Stimulated activated naive CD8-positive, alpha-beta T cell treated with anti-CD3 and anti-CD28 coated beads, Interleukin-15, Interleukin-2, amounts not matched to agents 100 U/mL and 50 U/mL, for 24 hours (primary cell): ENCODE data around the gene CFAP70.
"Not testable (repeated sequence)": the region's sequence is repeated elsewhere in the genome, so short reads cannot be mapped to it uniquely, and the experiment has no call there.

Experiments
- ATAC-seq: fragments of 150-1000 bp; cut with Tn5 transposase; one replicate; pipeline ENCODE4 v1.10.0; 2021
- DNase-seq: peaks from one replicate; pipeline ENCODE4 v3.0.0; 2021

Gene CFAP70

DNA sequence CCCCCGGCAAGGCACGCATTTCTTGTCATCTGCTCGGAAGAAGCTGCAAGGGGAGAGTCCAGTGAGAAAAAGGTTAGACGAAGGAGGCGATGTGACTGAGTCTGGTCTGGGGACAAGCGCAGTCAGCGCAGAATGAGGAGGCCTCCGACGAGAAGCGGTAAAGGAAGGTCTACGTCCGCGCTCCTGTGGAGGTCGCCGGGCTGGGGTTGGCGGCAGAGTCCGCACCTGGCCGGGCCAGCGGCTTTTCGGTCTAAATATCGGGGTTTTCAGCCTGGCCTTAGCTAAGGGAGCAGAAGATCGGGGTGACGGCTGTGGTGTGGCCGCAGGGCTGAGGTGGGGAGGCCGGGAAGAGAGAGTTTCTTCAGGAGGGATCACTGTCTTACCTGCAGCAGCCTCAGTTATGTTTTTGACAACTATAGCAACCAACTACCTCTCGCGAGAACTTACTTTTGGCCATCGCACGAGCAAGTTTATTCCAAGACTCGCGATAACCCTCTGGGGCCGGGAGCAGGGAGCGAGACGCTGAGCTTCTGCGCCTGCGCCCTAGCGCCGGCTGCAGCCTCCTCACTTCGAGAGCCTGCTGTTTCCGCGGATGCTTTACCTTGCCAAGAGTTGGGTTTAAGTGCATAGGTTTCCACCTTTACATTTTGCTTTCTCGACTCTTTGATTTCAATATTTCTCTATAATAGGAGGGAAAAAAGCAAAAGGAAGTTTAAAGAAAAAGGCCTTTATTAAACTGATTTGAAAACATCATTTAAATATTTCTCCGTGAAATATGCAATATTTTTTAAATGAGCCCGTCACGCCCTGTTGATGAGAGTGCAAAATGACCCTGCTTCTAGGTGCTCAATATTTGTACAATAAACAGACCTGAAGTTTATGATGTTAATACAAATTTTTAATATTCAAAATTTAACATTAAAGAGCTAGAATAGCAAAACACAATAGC, at the start of gene CFAP70:
CFAP70 (minus strand) TSS at position 534 of the 949 bp plus-strand sequence. CDS start 4,068 bp downstream, outside the sequence.
- peak; percentile 90 for DNase-seq
- ATAC-seq = peak; percentile 98

DNA sequence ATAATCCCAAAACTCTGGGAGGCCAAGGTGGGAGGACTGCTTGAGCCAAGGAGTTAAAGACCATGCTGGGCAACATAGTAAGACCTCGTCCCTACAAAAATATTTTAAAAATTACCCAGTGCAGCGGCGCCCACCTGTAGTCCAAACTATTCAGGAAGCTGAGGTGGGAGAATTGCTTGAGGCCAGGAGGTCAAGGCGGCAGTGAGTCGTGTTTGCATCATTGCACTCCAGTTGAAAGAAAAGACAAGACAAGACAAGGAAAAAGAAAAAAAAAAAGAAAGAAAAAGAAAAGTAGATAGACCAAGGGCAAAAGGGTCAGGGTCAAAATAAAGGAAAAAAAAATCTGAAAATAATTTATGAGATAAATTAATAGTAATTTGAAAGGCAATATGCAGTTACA, 49.4 kb upstream of the CFAP70 start:
- DNase-seq (no peak), ATAC-seq (no peak)

DNA sequence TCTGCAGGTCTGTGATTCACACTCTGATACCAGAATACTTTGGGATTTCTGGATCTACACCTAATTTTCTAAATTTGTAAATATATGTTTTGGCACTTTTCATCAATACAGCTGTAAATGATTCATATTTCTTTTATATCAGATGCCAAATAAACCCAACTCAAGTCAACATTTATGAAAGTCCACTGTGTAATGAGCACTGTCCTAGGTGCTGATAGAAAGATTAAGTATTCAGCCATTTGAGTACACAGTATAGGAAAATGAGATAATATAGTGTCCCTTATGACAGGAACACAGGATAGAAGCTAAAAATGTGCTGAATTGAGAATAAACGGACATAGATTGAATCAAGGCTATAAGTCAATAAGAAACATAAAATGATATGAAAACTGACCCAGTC, 48.8 kb upstream of the CFAP70 start:
- DNase-seq (no peak), ATAC-seq (no peak)

DNA sequence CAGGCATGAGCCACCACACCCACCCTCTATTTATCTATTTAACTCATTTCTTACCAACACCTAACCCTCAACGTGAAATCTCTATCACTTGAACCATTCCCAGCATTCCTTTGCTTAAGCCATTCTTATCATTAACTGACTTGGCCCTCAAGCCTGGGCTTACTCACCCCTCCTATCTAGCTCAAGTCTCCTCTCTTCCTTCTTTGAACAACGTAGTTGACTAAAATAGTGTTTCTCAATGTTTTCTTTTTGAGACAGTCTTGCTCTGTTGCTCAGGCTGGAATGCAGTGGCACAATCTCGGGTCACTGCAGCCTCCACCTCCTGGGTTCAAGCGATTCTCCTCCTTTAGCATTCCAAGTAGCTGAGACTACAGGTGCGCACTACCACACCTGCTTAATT, 48.2 kb upstream of the CFAP70 start:
- DNase-seq (no peak), ATAC-seq (no peak)

DNA sequence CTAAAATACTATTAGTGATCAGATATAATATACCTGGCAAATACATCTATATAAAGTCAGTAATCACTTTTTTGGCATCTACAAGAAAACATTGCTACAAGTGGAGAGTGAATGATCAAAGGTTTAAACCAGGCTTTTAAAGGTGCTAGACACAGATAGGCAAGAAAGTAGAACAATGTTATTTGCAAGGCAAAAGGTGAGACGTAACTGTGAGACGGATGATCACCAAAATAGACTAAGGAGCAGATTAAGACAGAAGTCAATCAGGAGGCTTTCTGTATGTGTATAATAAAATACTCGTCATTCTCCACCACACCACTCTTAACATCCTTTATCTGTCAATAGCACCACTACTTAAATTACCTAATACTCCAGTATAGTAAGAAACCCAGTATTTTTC, 46.9 kb upstream of the CFAP70 start:
- no peak for ATAC-seq

DNA sequence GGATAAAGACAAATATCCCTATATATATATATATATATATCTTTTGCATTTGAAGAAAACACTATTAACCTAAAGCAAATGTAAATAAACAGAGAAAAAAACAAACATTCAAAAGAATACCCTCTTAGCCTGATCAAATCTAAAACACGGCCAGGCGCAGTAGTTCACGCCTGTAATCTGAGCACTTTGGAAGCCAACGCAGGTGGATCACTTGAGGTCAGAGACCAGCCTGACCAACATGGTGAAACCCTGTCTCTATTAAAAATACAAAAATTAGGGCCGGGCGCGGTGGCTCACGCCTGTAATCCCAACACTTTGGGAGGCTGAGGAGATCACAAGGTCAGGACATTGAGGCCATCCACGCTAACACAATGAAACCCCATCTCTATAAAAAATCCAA, 46.0 kb upstream of the CFAP70 start:
- no peak for DNase-seq
- no peak for ATAC-seq

More for the DNA sequence above, 46.9 kb upstream of the CFAP70 start:
- no peak for DNase-seq

DNA sequence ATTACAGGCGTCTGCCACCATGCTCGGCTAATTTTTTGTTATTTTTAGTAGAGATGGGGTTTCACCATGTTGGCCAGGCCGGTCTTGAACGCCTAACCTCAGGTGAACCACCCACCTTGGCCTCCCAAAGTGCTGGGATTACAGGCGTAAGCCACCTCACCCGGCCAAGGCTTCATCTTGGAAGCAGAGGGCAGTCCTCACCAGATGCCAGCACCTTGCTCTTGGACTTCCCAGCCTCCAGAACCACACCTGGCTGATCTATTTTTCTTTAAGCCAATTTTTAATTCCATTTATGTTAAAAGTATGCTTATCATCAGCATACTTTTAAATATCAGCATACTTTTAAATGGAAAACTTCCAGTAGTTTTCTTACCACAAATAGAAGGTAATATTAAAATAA, 43.0 kb upstream of the CFAP70 start:
- DNase-seq (no peak), ATAC-seq (no peak)

DNA sequence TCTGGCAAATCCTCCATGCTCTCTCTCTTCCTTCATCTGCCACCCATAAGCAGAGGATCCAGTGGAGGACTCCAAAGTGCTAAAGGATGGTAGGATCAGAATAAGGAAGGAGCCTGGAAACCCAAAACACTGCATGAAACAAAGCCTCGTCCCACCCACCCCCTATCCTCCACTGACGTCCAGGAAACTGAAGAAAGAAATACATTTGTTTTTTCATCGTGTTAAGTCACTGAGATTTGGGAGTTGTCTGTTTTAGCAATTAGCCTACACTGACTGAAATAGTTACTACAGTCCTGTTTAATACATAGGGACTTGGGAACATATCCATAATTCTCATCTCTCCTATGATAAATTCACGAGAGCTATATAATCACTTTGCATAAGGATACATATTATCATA, 40.4 kb upstream of the CFAP70 start:
- DNase-seq (no peak), ATAC-seq (no peak)

DNA sequence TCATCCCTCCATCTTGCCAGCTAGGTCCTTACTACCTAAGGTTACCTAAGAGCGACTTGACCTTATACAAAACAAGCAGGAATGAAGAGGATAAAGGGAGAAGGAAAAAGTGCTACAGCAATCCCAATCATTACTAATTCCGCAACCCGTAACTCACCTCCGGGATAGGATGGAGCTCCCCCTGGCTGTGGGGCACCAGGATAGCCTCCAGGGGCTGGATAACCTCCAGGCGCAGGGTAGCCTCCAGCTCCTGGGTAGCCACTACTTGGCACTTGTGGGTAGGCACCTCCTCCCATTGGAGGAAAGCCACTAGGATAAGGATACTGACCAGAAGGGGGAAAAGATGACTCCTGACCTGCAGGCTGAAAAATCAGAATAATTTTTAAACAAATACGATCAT, 39.4 kb upstream of the CFAP70 start:
- ATAC-seq (no peak), DNase-seq (no peak)

DNA sequence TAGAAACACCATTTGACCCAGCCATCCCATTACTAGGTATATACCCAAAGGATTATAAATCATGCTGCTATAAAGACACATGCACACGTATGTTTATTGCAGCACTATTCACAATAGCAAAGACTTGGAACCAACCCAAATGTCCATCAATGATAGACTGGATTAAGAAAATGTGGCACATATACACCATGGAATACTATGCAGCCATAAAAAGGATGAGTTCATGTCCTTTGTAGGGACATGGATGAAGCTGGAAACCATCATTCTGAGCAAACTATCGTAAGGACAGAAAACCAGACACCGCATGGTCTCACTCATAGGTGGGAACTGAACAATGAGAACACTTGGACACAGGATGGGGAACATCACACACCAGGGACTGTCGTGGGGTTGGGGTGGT, 35.7 kb upstream of the CFAP70 start:
- not testable (repeated sequence) for ATAC-seq, DNase-seq

DNA sequence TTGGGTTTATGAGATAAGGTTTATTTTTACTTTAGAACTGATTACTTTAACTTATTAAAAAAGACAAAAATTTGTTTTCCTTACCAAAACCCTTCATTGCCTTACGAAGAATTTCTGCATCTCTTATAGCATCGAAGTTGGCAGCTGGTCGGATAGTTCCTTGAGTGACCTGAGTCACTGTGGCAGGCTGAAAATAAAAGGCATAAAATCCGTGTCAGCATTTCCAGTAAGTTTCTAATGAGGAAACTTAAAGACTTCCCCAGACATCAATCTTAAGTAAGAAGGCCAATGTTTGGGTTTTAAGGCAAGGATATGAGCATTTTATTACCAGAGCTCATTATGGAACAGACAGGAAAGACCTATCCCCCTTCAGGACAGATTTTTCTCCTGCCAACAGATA, 29.6 kb upstream of the CFAP70 start:
- no peak for ATAC-seq
- no peak for DNase-seq

DNA sequence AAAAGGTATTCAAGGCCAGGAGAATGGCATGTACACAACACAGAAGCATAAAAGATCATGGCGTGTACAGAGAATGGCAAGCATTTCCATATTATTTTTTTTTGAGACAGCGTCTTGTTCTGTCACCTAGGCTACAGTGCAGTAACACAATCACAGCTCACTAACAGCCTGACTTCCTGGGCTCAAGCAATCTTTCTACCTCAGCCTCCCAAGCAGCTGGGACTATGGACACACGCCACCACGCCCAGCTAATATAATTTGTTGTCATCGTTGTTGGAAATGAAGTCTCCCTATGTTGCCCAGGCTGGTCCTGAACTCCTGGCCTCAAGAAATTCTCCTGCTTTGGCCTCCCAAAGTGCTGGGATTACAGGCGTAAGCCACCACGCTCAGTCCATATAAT, 27.9 kb upstream of the CFAP70 start:
- DNase-seq = no peak
- ATAC-seq = no peak

DNA sequence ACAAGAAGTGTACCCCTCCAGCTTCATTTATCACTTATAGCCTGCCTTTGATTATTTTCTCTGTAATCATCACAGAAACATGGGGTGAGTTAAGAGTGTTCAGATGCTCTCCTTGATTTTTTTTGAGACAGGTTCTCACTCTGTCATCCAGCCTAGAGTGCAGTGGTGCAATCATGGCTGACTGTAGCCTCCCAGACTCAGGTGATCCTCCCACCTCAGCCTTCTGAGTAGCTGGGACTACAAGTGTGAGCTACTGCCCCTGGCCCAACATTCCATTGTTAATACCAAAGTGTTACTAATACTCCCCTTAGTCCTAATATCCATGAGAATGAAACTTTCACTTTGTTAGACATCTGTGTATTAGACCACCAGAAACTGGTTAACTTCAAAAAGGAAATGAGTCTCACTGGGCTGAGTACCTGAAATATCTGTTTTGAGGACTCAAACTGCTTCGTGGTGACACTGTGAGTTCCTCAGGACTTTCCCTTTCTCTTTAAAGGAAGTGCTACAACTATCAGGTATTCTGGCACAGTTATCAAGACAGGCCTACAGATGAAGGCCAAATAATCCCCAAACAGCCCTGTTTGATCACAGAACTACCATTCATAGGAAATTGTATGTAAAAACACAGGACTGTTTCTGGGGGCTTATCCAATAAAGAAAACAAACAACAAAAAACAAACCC, 20.5 kb upstream of the CFAP70 start:
- ATAC-seq = peak; percentile 36
- DNase-seq = no peak

DNA sequence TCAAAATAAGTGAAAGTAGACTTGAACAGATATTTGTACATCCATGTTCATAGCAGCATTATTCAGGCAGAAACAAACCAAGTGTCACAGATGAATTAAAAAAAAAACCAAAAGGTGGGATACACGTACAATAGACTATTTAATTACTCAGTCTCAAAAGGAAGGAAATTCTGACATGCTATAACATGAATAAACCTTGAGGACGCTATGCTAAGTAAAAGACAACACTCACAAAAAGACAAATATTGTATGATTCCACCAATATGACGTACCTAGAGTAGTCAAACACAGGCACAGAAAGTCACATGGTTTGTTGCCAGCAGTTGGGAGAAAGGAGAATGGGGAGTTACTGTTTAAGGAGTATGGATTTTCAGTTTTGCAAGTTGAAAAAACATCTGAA, 18.0 kb upstream of the CFAP70 start:
- DNase-seq (no peak), ATAC-seq (no peak)

DNA sequence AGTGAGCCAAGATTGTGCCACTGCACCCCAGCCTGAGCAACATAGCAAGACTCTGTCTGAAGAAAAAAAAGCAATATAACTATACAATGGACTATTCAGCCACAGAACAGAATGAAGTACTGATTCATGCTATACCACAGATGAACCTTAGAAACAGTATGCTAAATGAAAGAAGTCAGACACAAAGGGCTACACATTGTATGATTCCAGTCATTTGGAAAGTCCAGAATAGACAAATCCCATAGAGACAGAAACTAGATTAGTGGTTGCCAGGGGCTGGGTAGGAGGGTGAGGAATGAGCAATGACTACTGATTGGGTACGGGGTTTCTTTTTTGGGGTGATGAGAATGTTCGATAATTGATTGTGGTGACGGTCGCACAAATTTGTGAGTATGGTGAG, 9.6 kb upstream of the CFAP70 start:
- DNase-seq (no peak), ATAC-seq (peak; percentile 73)

DNA sequence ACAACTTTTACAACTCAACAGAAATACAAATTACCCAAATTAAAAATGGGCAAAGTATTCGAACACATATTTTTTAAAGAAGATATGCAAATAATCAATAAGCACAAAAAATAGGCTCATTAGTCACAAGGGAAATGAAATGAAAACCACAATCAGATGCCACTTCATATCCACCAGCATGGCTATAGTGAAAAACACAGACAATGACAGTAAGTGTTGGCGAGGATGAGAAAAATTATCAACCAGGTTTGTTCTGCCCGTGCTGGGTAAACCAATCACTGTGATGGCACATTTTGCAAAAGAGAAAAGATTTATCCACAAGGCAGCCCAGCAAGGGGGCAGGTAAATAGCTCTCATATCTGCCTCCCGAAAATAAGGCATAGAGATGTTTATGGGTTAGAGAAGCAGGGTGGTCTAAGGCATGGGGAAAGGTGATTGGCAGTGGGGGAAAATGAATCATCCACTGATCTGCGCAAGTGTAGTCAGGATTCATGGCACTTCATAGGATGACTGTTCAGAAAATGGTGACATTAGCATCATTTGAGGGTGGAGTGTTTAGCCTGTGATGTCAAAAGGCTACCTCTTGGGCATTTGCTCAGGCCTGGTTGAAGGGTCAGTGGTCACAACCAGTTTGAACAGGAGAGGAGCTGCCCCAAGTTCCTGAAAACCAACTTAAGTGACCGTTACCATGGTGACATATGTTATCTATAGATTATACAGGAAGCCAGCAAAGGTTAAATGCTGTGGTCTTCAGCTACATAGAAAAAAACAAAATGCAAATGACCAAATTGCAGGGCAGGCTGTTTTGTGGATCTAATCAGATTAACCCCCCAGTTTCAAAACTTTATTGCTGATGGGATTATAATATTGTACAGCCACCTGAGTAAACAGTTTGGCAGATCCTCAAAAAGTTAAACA, 8.0 kb upstream of the CFAP70 start:
- ATAC-seq (peak; percentile 36), DNase-seq (no peak)

DNA sequence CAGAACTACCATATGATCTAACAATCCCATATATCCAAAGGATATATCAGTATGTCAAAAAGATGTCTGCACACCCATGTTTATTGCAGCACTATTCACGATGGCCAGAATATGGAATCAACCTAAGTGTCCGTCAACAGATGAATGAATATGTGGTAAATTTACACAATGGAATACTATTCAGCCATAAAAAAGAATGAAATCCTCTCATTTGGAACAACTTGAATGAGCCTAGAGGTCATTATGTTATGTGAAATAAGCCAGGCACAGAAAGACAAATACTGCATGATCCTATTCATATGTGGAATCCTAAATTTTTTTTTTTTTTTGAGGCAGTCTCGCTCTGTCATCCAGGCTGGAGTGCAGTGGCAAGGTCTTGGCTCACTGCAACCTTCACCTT, 6.3 kb upstream of the CFAP70 start:
- DNase-seq = no peak
- no peak for ATAC-seq

DNA sequence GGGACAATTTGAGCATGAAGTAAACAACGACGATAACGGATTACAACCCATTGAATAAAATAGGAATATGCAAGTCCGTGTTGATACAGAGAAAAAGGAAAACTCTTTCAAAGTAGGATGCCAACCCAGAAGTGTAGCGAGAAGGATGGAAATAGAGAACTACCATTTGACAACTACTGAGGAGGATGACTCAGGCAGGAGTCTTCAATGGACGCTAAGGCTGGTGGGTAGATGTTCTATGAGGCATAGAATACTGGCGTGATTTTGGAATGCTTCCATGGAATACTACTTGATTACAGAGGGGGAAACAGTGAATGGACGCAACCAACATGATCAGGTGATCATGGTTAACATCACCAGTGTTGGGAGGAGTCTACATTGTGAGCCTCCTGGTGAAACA, 828 bp upstream of the CFAP70 start:
- DNase-seq = no peak
- ATAC-seq = no peak

DNA sequence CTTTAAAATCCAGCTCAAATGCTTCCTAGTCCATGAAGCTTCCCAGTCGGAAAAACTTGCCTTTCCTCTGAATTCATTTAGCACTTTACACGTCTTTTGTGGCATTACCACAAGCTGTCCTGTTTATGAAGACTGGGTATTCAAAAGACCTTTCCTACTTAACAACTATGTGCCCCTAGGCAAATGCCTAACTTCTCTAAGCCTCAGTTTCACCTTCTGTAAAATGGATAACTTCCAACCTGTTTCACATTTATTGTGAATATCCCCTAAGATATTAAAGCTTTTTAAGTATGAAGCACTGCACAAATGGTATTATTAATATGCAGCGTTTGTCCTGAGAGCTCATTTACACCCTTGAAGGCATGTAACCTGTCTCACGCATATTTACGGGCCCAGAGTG, 843 bp downstream of the CFAP70 start:
- DNase-seq (no peak), ATAC-seq (no peak)

DNA sequence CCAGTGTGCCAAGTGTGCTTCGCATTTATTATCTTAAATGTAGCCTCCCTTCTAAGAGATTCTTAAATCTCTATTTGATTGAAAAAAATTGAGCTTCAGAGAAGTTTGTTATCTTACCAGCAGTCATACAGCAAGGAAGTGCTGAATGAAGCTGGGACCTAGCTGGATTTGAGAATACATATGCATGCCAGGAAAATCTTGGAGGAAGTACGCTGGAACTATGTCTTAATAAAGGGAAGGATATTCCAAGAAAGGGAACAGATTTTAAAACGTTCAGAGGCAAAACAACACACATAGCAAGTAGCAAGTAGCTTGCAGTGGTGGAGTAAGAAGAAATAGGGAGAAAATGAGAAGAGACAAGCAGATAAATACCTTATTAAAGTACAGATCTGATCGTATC, 1.5 kb downstream of the CFAP70 start:
- DNase-seq (no peak), ATAC-seq (no peak)

DNA sequence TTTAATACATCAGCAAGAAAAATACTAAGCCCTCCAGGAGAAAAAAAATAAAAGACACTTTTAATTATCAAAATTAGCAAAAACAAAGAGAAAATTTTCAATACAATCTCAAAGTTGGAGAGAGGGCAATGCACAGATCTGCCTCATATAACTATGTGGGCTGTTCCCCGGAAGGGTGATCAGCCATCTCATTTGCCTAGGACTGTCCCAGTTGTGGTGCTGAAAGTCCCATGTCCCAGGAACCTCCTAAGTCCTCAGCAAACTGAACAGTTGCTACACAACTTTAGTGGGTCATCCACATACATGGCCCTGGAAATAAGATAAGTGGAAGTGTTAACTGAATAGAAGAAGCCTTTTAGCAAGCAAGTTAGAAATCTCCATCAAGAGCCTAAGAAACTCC, 14.4 kb downstream of the CFAP70 start:
- ATAC-seq = no peak
- DNase-seq = no peak

DNA sequence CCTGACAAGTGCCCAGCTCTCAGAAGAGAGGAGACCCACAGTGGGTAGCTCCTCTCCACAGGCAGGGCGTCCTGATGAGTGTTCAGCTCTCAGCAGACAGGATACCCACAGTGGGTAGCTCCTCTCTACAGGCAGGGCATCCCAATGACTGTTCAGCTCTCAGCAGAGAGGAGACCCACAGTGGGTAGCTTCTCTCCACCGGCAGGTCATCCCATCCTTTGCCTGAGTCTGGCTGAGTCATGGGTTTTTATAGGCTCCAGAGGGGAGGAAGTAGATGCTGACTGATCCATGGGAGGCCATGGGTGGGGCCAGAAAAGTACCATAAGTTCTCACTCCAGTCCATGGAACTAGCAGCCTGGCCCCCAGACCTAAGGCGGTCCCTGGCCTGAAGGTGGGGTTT, 18.5 kb downstream of the CFAP70 start:
- DNase-seq = no peak
- no peak for ATAC-seq

DNA sequence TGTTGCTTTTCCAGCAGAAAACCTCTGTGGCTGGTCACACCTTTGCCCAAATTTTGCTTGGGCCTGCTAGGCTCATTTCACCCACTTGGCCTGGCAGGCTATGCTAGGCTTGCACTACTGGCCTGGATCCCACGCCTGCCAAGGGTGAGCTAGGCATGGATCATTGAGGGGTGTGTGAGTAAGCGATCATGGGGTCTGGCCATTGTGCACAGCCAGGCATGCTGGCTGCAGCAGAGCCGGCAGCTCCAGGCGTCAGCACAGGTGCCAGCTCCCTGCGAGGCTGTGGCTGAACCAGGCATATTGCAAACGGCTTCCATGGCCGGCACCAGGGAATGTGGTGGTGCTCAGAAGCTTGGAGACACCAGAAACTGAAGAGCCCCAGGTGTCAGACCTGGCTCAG, 19.2 kb downstream of the CFAP70 start:
- DNase-seq = no peak
- no peak for ATAC-seq
